ENCODE data around the gene CFAP97D1.

GRCh38 chr17:43766413-43767052 is 13.7 kb upstream of the CFAP97D1 start:
- TF ChIP-seq CTCF (IDR thresholded peaks at IDR 0.05) (peak; percentile 70 to 83 (median 78)), EP300 (IDR thresholded peaks at IDR 0.05) (no peak), POLR2A (IDR thresholded peaks at IDR 0.05) (no peak)
